B cell (primary cell): Measurements from ENCODE around the gene MICOS13. TPM values are rescaled to one million over a fixed set of nuclear protein-coding genes. Genes with fewer than 3 reads are reported as not detected.

Experiments
- ATAC-seq: fragments of 200-7000 bp; cut with Tn5 transposase; one replicate; pipeline ENCODE4 v1.10.0; 2021; ENCODE audit warnings: low read depth, mild to moderate bottlenecking, moderate number of reproducible peaks, moderate library complexity
- CTCF ChIA-PET: fragments of 350-600 bp; sonication (Branson Sonifier 250); formaldehyde crosslinking; loops from one replicate; lab custom pipeline; 2021; ENCODE audit warnings: antibody characterized with exemption, inconsistent platforms; lab: Charles Lee
- POLR2A ChIA-PET: fragments of 350-600 bp; sonication (Branson Sonifier 250); formaldehyde crosslinking; loops from one replicate; lab custom pipeline; 2021; ENCODE audit warnings: antibody characterized with exemption; lab: Charles Lee
- DNase-seq: peaks from one replicate; pipeline ENCODE4 v3.0.0; 2013
- H2AFZ ChIP-seq: 2 replicates; pipeline ENCODE4 v1.6.1; 2012; ENCODE audit warnings: mild to moderate bottlenecking, low read depth, low read length; ENCODE audit not compliant: insufficient read depth, poor library complexity, severe bottlenecking
- H3K27ac ChIP-seq, 2 donors: 1 replicate in 1 of 2; 2 replicates in 1 of 2; pipeline ENCODE4 v1.5.1; 2012 to 2013; ENCODE audit warnings: low read length in 2 of 2, mild to moderate bottlenecking in 2 of 2, moderate library complexity in 1 of 2
- H3K27me3 ChIP-seq, 4 experiments: fragments of 200-600 bp in 1 of 4; sonication (generic) in 1 of 4; replicated peaks in 1 of 4; 1 replicate in 2 of 4; 2 replicates in 2 of 4; pipeline versions ENCODE4 v1.6.1 to v1.7.0; 2013 to 2016; ENCODE audit warnings: low read length in 3 of 4, mild to moderate bottlenecking in 2 of 4, mixed read lengths in 1 of 4, moderate library complexity in 1 of 4; ENCODE audit not compliant: insufficient read depth in 4 of 4, control insufficient read depth in 3 of 4; ENCODE audit errors: control extremely low read depth in 1 of 4
- H3K36me3 ChIP-seq, 2 experiments: replicated peaks in 1 of 2; 1 replicate in 1 of 2; 2 replicates in 1 of 2; pipeline versions ENCODE4 v1.6.1 to v1.7.1; 2013; ENCODE audit warnings: low read length in 1 of 2; ENCODE audit not compliant: insufficient read depth in 2 of 2, control insufficient read depth in 1 of 2; ENCODE audit errors: control extremely low read depth in 1 of 2, extremely low read depth in 1 of 2
- H3K4me1 ChIP-seq, 2 donors: fragments of 200-600 bp in 1 of 2; sonication (generic) in 1 of 2; 1 replicate in 1 of 2; 2 replicates in 1 of 2; pipeline versions ENCODE4 v1.5.1 to v1.6.1; 2013 to 2017; ENCODE audit warnings: low read length in 2 of 2; ENCODE audit not compliant: control insufficient read depth in 2 of 2, insufficient read depth in 2 of 2
- H3K4me2 ChIP-seq: replicated peaks from 2 replicates; pipeline ENCODE3; 2012; ENCODE audit warnings: mild to moderate bottlenecking, low read depth, low read length; ENCODE audit not compliant: poor library complexity, severe bottlenecking
- H3K4me3 ChIP-seq, 5 experiments: fragments of 200-600 bp in 1 of 5; sonication (generic) in 1 of 5; 1 replicate in 3 of 5; 2 replicates in 2 of 5; pipeline versions ENCODE4 v1.5.1 to v1.7.0; 2011 to 2016; ENCODE audit warnings: low read length in 4 of 5, mild to moderate bottlenecking in 4 of 5, low read depth in 2 of 5, control low read depth in 1 of 5, moderate library complexity in 1 of 5; ENCODE audit not compliant: insufficient read depth in 1 of 5; ENCODE audit errors: control extremely low read depth in 1 of 5, extremely low read depth in 1 of 5
- H3K79me2 ChIP-seq: fragments of 200-600 bp; sonication (generic); one replicate; pipeline ENCODE4 v1.6.0; 2016; ENCODE audit warnings: low read length; ENCODE audit not compliant: control insufficient read depth, insufficient read depth
- H3K9ac ChIP-seq: fragments of 200-600 bp; sonication (generic); 2 replicates; pipeline ENCODE4 v1.6.1; 2017; ENCODE audit warnings: mild to moderate bottlenecking, low read length, moderate library complexity
- H3K9me3 ChIP-seq, 3 donors: one replicate each; pipeline versions ENCODE4 v1.6.1 to v1.7.1; 2013; ENCODE audit warnings: low read length in 2 of 3; ENCODE audit not compliant: control insufficient read depth in 2 of 3, insufficient read depth in 1 of 3; ENCODE audit errors: control extremely low read depth in 1 of 3
- H4K20me1 ChIP-seq: 2 replicates; pipeline ENCODE4 v1.6.0; 2012; ENCODE audit warnings: mild to moderate bottlenecking, low read length; ENCODE audit not compliant: insufficient read depth, control insufficient read depth, poor library complexity, severe bottlenecking
- H3K27ac Mint-ChIP-seq: one replicate; pipeline ENCODE4 v1.8.0; 2021; ENCODE audit warnings: mixed read lengths
- H3K27me3 Mint-ChIP-seq: one replicate; pipeline ENCODE4 v1.8.0; 2021; ENCODE audit warnings: mixed read lengths
- H3K4me1 Mint-ChIP-seq: one replicate; pipeline ENCODE4 v1.8.0; 2021; ENCODE audit warnings: mixed read lengths
- H3K4me3 Mint-ChIP-seq: one replicate; pipeline ENCODE4 v1.8.0; 2021; ENCODE audit warnings: mixed read lengths
- H3K9me3 Mint-ChIP-seq: one replicate; pipeline ENCODE4 v1.8.0; 2022; ENCODE audit warnings: mixed read lengths; ENCODE audit not compliant: insufficient read depth
- EZH2 ChIP-seq: IDR thresholded peaks from 2 replicates; pipeline ENCODE4 v1.6.1; 2012; ENCODE audit warnings: borderline replicate concordance, low read depth, mild to moderate bottlenecking, moderate library complexity, low read length; ENCODE audit not compliant: insufficient read depth, poor library complexity, severe bottlenecking
- WGBS: methylation state at CpG from one replicate; pipeline ENCODE4 v1.1.5; 2013; ENCODE audit warnings: missing lambda C conversion rate; ENCODE audit not compliant: insufficient coverage; 5-methylcytosine and 5-hydroxymethylcytosine counted together
- intact Hi-C: fragments of 100-400 bp; cut with micrococcal nuclease; formaldehyde crosslinking; loops from one replicate; pipeline ENCODE4 v1.10.0; 2022
- polyA plus RNA-seq: library from polyadenylated mRNA; depleted of rRNA; stranded (reverse); fragments of >200 nt; gene quantifications from 2 replicates; pipeline ENCODE4 v1.2.3, GENCODE V29; 2012
- total RNA-seq, 2 donors: library from RNA; stranded (reverse); fragments of 120-200 nt in 1 of 2; gene quantifications; 1 replicate in 1 of 2; 2 replicates in 1 of 2; pipeline versions ENCODE4 v1.2.3 to v1.2.4, GENCODE V29; 2013 to 2022
- TF ChIP-seq, protein P1 (sequence below): fragments of 200-600 bp; IDR thresholded peaks from one replicate; pipeline ENCODE4 v1.8.0; 2022; ENCODE audit warnings: antibody characterized with exemption, mild to moderate bottlenecking

Gene MICOS13
- total and polyA plus RNA-seq, 2 donors (not counting 1 experiment from before 2014, with no cell fraction given): 30.8 to 41.9 TPM

DNA sequence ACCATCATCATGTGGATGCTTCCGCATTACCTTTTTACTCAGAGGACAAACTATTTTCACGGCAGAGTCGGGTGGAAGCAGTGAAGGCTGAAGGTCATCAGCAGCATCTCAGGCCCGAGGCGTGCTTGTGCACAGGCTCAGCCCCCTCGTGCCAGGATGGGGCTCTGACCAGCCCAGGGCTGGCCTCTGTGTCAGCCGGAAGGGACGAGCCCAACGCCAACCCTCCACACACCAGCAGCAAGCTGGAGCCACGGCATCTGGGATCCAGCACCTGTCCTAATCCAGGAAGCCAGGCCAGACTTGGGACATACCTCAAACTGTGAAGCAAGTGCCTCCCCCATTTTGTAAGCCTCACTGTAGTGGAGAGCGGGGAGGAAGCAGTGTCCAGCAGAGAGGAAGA is 11.1 kb downstream of the MICOS13 start:
- TF ChIP-seq EZH2: no peak
- peaks cover 0 to 51% of the 10 kb centered on the region in 2 experiments for H3K36me3 ChIP-seq
- intact Hi-C loops: no loop called here
- H3K9ac ChIP-seq: no peak overlapping the region
- Mint-ChIP-seq H3K27ac (no peak overlapping the region), H3K9me3 (no peaks in the 10 kb centered on the region), H3K4me3 (no peak overlapping the region), H3K4me1 (no peaks in the 10 kb centered on the region), H3K27me3 (no peaks in the 10 kb centered on the region)
- H2AFZ ChIP-seq: no peak overlapping the region
- peaks cover 15% of the 10 kb centered on the region for H4K20me1 ChIP-seq
- CTCF ChIA-PET: no interaction called here
- no peak overlapping the region for H3K27ac ChIP-seq
- DNase-seq (no peak), ATAC-seq (no peak)
- WGBS: 91% methylated on average over 11 of the region's 11 CpGs
- H3K4me3 ChIP-seq: no peak overlapping the region
- POLR2A ChIA-PET: no interaction called here
- H3K79me2 ChIP-seq: peaks cover 1% of the 10 kb centered on the region
- H3K4me1 ChIP-seq: no peaks in the 10 kb centered on the region
- H3K9me3 ChIP-seq: peaks cover 0 to 3% (median 0%) of the 10 kb centered on the region in 3 donors
- no peaks in the 10 kb centered on the region for H3K27me3 ChIP-seq
- no peak overlapping the region for H3K4me2 ChIP-seq

DNA sequence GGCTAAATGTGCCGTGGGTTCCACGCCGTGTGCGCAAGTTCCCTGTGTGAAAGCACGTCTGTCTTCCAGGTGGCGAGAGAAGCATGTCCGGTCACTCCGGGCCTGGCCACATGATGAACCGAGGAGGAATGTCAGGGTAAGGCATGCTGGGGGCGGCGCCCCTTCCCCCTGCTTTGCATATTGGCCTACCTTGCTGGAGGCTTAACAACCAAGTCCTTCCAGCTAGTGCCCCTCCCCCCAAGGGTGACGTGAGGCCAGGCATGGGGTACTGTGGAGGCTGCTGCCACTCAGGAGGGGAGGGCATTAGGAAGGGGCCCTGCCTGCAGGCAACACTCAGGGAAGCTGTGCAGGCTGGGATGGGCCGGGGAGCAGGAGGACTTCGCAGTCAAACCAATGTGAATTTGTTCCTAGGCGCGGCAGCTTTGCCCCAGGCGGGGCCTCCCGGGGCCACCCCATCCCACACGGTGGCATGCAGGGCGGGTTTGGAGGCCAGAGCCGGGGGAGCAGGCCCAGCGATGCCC is 12.5 kb downstream of the MICOS13 start:
- Histone ChIP-seq H3K27me3 (no peaks in the 10 kb centered on the region), H3K9ac (no peak overlapping the region), H3K27ac (no peak overlapping the region), H3K36me3 (peaks cover 0 to 64% of the 10 kb centered on the region in 2 experiments), H3K4me1 (no peaks in the 10 kb centered on the region), H4K20me1 (peaks cover 28% of the 10 kb centered on the region), H3K4me3 (no peak overlapping the region), H2AFZ (no peak overlapping the region), H3K79me2 (peaks cover 10% of the 10 kb centered on the region), H3K9me3 (peaks cover 0 to 3% (median 0%) of the 10 kb centered on the region in 3 donors), H3K4me2 (no peak overlapping the region)
- ChIA-PET POLR2A (interaction anchor here (0.6 kb wide), 1 partner anchor 87 kb away, joined by 3 read pairs; no protein-coding TSS in a partner anchor), CTCF (no interaction called here)
- Mint-ChIP-seq H3K4me3 (no peak overlapping the region), H3K27me3 (no peaks in the 10 kb centered on the region), H3K4me1 (no peaks in the 10 kb centered on the region), H3K9me3 (no peaks in the 10 kb centered on the region), H3K27ac (no peak overlapping the region)
- DNase-seq (no peak), ATAC-seq (no peak)
- 95% methylated on average over 19 of the region's 22 CpGs for WGBS
- intact Hi-C loops: no loop called here
- no peak for TF ChIP-seq EZH2
- TF ChIP-seq, protein P1, sequence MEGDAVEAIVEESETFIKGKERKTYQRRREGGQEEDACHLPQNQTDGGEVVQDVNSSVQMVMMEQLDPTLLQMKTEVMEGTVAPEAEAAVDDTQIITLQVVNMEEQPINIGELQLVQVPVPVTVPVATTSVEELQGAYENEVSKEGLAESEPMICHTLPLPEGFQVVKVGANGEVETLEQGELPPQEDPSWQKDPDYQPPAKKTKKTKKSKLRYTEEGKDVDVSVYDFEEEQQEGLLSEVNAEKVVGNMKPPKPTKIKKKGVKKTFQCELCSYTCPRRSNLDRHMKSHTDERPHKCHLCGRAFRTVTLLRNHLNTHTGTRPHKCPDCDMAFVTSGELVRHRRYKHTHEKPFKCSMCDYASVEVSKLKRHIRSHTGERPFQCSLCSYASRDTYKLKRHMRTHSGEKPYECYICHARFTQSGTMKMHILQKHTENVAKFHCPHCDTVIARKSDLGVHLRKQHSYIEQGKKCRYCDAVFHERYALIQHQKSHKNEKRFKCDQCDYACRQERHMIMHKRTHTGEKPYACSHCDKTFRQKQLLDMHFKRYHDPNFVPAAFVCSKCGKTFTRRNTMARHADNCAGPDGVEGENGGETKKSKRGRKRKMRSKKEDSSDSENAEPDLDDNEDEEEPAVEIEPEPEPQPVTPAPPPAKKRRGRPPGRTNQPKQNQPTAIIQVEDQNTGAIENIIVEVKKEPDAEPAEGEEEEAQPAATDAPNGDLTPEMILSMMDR: no peak
